Fibroblast of peridontal ligament (primary cell): Measurements from ENCODE around the gene ZDHHC3.
"Not testable (repeated sequence)": the region's sequence is repeated elsewhere in the genome, so short reads cannot be mapped to it uniquely, and the experiment has no call there.

Experiments used
- DNase-seq: peaks from one replicate; pipeline ENCODE4 v3.0.0-alpha.2; 2010; ENCODE audit errors: extremely low read depth

Gene ZDHHC3

GRCh38 chr3:44995142-44995770 is 19.3 kb upstream of the ZDHHC3 start:
- peak; percentile 88 for DNase-seq

- peak; percentile 96 for DNase-seq
Measured at GRCh38 chr3:44993471-44994205, 17.7 kb upstream of the ZDHHC3 start.

GRCh38 chr3:44992555-44993470 is 16.8 kb upstream of the ZDHHC3 start:
- peak; percentile 35 for DNase-seq

GRCh38 chr3:44991326-44991725 is 15.4 kb upstream of the ZDHHC3 start:
- no peak for DNase-seq

GRCh38 chr3:44989636-44990373 is 13.8 kb upstream of the ZDHHC3 start:
- DNase-seq = no peak

GRCh38 chr3:44989141-44989540 is 13.2 kb upstream of the ZDHHC3 start:
- no peak for DNase-seq

GRCh38 chr3:44988073-44988472 is 12.1 kb upstream of the ZDHHC3 start:
- peak; percentile 33 for DNase-seq

- DNase-seq = no peak
Measured at GRCh38 chr3:44987332-44987731, 11.4 kb upstream of the ZDHHC3 start.

GRCh38 chr3:44986330-44986729 is 10.4 kb upstream of the ZDHHC3 start:
- not testable (repeated sequence) for DNase-seq

GRCh38 chr3:44984335-44984734 is 8.4 kb upstream of the ZDHHC3 start:
- DNase-seq = no peak

- DNase-seq = peak; percentile 22
Measured at GRCh38 chr3:44983484-44983941, 7.5 kb upstream of the ZDHHC3 start.

GRCh38 chr3:44982817-44983216 is 6.8 kb upstream of the ZDHHC3 start:
- no peak for DNase-seq

GRCh38 chr3:44981751-44982150 is 5.8 kb upstream of the ZDHHC3 start:
- no peak for DNase-seq

- DNase-seq = no peak
Measured at GRCh38 chr3:44981220-44981619, 5.2 kb upstream of the ZDHHC3 start.

- DNase-seq = no peak
Measured at GRCh38 chr3:44974416-44974815, 1.6 kb downstream of the ZDHHC3 start.

- DNase-seq = no peak
Measured at GRCh38 chr3:44970926-44971490, 5.0 kb downstream of the ZDHHC3 start.

GRCh38 chr3:44969828-44970179 is 6.2 kb downstream of the ZDHHC3 start:
- DNase-seq = no peak

GRCh38 chr3:44969154-44969827 is 6.7 kb downstream of the ZDHHC3 start:
- DNase-seq = no peak

- DNase-seq = no peak
Measured at GRCh38 chr3:44968447-44968858, 7.5 kb downstream of the ZDHHC3 start.

- DNase-seq = no peak
Measured at GRCh38 chr3:44966795-44967278, 9.1 kb downstream of the ZDHHC3 start.

- no peak for DNase-seq
Measured at GRCh38 chr3:44965165-44965564, 10.8 kb downstream of the ZDHHC3 start.
